WTC11 (cell line): ENCODE results near the gene PIMREG. TPM values are rescaled to one million over a fixed set of nuclear protein-coding genes. Genes with fewer than 3 reads are reported as not detected.

Experiments
- ATAC-seq: fragments of 200-7000 bp; cut with Tn5 transposase; 2 replicates; pipeline ENCODE4 v1.10.0; 2021; ENCODE audit warnings: mild to moderate bottlenecking, moderate library complexity
- CTCF ChIA-PET: fragments of 300-600 bp; sonication (Branson Sonifier 250); formaldehyde crosslinking; loops from one replicate; lab custom pipeline; 2021; ENCODE audit warnings: antibody characterized with exemption; lab: Charles Lee
- POLR2A ChIA-PET: fragments of 350-600 bp; sonication (Branson Sonifier 250); formaldehyde crosslinking; loops from one replicate; lab custom pipeline; 2021; ENCODE audit warnings: antibody characterized with exemption; lab: Charles Lee
- DNase-seq: peaks from one replicate; pipeline ENCODE4 v3.0.0; 2021; ENCODE audit warnings: low spot score
- H3K27ac Mint-ChIP-seq: 2 replicates; pipeline ENCODE4 v1.8.0; 2021; ENCODE audit warnings: mixed read lengths
- H3K27me3 Mint-ChIP-seq: 2 replicates; pipeline ENCODE4 v1.8.0; 2021; ENCODE audit warnings: low read depth, mild to moderate bottlenecking, moderate library complexity, mixed read lengths
- H3K36me3 Mint-ChIP-seq: 2 replicates; pipeline ENCODE4 v1.8.0; 2021; ENCODE audit warnings: mixed read lengths
- H3K4me1 Mint-ChIP-seq: 2 replicates; pipeline ENCODE4 v1.8.0; 2022; ENCODE audit warnings: mixed read lengths
- H3K4me3 Mint-ChIP-seq: 2 replicates; pipeline ENCODE4 v1.8.0; 2021; ENCODE audit warnings: mild to moderate bottlenecking, moderate library complexity, mixed read lengths
- H3K9me3 Mint-ChIP-seq: 2 replicates; pipeline ENCODE4 v1.8.0; 2021; ENCODE audit warnings: mixed read lengths
- ARID4B ChIP-seq: sonication (generic); formaldehyde crosslinking; IDR thresholded peaks from 2 replicates; pipeline ENCODE4 v1.8.0; 2023; ENCODE audit warnings: missing genetic modification reagents, mild to moderate bottlenecking, borderline replicate concordance
- CREB1 ChIP-seq: sonication (generic); formaldehyde crosslinking; IDR thresholded peaks from 2 replicates; pipeline ENCODE4 v1.8.0; 2023; ENCODE audit warnings: mild to moderate bottlenecking, missing genetic modification reagents
- CTCF ChIP-seq: fragments of 200-600 bp; IDR thresholded peaks from 2 replicates; pipeline ENCODE4 v1.8.0; 2022; ENCODE audit warnings: antibody characterized with exemption
- ELF4 ChIP-seq: sonication (generic); formaldehyde crosslinking; IDR thresholded peaks from 2 replicates; pipeline ENCODE4 v1.8.1; 2022; ENCODE audit warnings: low read depth, mild to moderate bottlenecking, moderate library complexity, missing genetic modification reagents
- JUN ChIP-seq: sonication (generic); formaldehyde crosslinking; IDR thresholded peaks from 2 replicates; pipeline ENCODE4 v1.8.0; 2023; ENCODE audit warnings: mild to moderate bottlenecking, missing genetic modification reagents
- MLX ChIP-seq: sonication (generic); formaldehyde crosslinking; IDR thresholded peaks from 2 replicates; pipeline ENCODE4 v1.8.1; 2023; ENCODE audit warnings: mild to moderate bottlenecking, missing genetic modification reagents, moderate library complexity
- PRDM15 ChIP-seq: sonication (generic); formaldehyde crosslinking; IDR thresholded peaks from 2 replicates; pipeline ENCODE4 v1.8.0; 2022; ENCODE audit warnings: missing genetic modification reagents
- PREB ChIP-seq: sonication (generic); formaldehyde crosslinking; IDR thresholded peaks from 2 replicates; pipeline ENCODE4 v1.8.1; 2022; ENCODE audit warnings: mild to moderate bottlenecking, missing genetic modification reagents, moderate library complexity, borderline replicate concordance
- STAT6 ChIP-seq: sonication (generic); formaldehyde crosslinking; conservative IDR thresholded peaks from 2 replicates; pipeline ENCODE4 v1.8.1; 2023; ENCODE audit warnings: mild to moderate bottlenecking, low read depth, missing genetic modification reagents, moderate library complexity
- TEAD1 ChIP-seq: sonication (generic); formaldehyde crosslinking; IDR thresholded peaks from 2 replicates; pipeline ENCODE4 v1.8.0; 2022; ENCODE audit warnings: mild to moderate bottlenecking, missing genetic modification reagents
- TP53 ChIP-seq: sonication (generic); formaldehyde crosslinking; IDR thresholded peaks from 2 replicates; pipeline ENCODE4 v1.8.1; 2023; ENCODE audit warnings: mild to moderate bottlenecking, missing genetic modification reagents
- ZMAT4 ChIP-seq: fragments of 250-450 bp; sonication (Bioruptor Pico); IDR thresholded peaks from 2 replicates; pipeline ENCODE4 v1.9.0; 2021; ENCODE audit warnings: mild to moderate bottlenecking
- ZNF423 ChIP-seq: fragments of 250-450 bp; sonication (Bioruptor Pico); IDR thresholded peaks from 2 replicates; pipeline ENCODE4 v2.1.2; 2022; ENCODE audit warnings: mild to moderate bottlenecking, moderate library complexity
- ZNF532 ChIP-seq: fragments of 250-450 bp; sonication (Bioruptor Pico); IDR thresholded peaks from 2 replicates; pipeline ENCODE4 v1.9.0; 2021; ENCODE audit warnings: mild to moderate bottlenecking, borderline replicate concordance
- total RNA-seq: library from RNA; stranded (reverse); gene quantifications from 3 replicates; pipeline ENCODE4 v1.2.3, GENCODE V29; 2021

PIMREG gene
- total RNA-seq, 1 experiment from 2014 or later = 92.2 TPM

GRCh38 chr17:6443692-6444570 is at the start of gene PIMREG (continued):
- TF ChIP-seq CREB1 (CRISPR knock-in tag) = no peak; the same call in 1 of the 2 replicates
- TF ChIP-seq PRDM15 = peak; percentile 64
- TF ChIP-seq STAT6 = no peak; the same call in 1 of the 2 replicates
- no peak for TF ChIP-seq MLX
- TF ChIP-seq TEAD1 (CRISPR knock-in tag) = no peak
- no peak for TF ChIP-seq CTCF
- TF ChIP-seq ZNF423 (CRISPR knock-in tag) = peak; percentile 79
- TF ChIP-seq JUN (CRISPR knock-in tag) = no peak
- TF ChIP-seq ELF4 (CRISPR knock-in tag) = no peak
- TF ChIP-seq PREB (CRISPR knock-in tag) = 0 out of 2 replicates have a peak, but pooled peaks have one; percentile 20
- peak; percentile 86; the same call in 1 of the 2 replicates for TF ChIP-seq TP53 (CRISPR knock-in tag)
- TF ChIP-seq ZMAT4 (CRISPR knock-in tag) = no peak

- peaks cover 10% of the 10 kb centered on the region for H3K9me3 Mint-ChIP-seq
- TF ChIP-seq ZNF423 (CRISPR knock-in tag) (no peak), ARID4B (CRISPR knock-in tag) (no peak), ZNF532 (CRISPR knock-in tag) (no peak)
Measured at GRCh38 chr17:6398955-6399354, 45.3 kb upstream of the PIMREG start.

More at GRCh38 chr17:6398955-6399354, 45.3 kb upstream of the PIMREG start:
- CTCF ChIA-PET = no interaction called here
- Mint-ChIP-seq H3K36me3 (peaks cover 4% of the 10 kb centered on the region), H3K4me1 (peaks cover 20% of the 10 kb centered on the region), H3K4me3 (no peak overlapping the region), H3K27ac (no peak overlapping the region), H3K27me3 (no peaks in the 10 kb centered on the region; the same call in 1 of the 2 replicates)
- POLR2A ChIA-PET = interaction anchor here (0.6 kb wide), 1 partner anchor 26 kb away, joined by 3 read pairs; no protein-coding TSS in a partner anchor
- no peak for ATAC-seq
- DNase-seq = no peak
